GM12874 (cell line): ENCODE data around the gene ZNF569.

Experiments
- TF ChIP-seq, protein P1 (sequence below): IDR thresholded peaks from 2 replicates; pipeline ENCODE4 v1.5.1; 2011; ENCODE audit warnings: low read depth, mild to moderate bottlenecking, control low read depth, low read length, moderate library complexity; ENCODE audit not compliant: insufficient read depth

ZNF569 gene

GRCh38 chr19:37466798-37467607 is at the start of gene ZNF569:
Gene ZNF569, minus strand, starts transcription at chr19:37467444. Its CDS starts 22,523 bp downstream, at chr19:37444921.
- TF ChIP-seq, protein P1, sequence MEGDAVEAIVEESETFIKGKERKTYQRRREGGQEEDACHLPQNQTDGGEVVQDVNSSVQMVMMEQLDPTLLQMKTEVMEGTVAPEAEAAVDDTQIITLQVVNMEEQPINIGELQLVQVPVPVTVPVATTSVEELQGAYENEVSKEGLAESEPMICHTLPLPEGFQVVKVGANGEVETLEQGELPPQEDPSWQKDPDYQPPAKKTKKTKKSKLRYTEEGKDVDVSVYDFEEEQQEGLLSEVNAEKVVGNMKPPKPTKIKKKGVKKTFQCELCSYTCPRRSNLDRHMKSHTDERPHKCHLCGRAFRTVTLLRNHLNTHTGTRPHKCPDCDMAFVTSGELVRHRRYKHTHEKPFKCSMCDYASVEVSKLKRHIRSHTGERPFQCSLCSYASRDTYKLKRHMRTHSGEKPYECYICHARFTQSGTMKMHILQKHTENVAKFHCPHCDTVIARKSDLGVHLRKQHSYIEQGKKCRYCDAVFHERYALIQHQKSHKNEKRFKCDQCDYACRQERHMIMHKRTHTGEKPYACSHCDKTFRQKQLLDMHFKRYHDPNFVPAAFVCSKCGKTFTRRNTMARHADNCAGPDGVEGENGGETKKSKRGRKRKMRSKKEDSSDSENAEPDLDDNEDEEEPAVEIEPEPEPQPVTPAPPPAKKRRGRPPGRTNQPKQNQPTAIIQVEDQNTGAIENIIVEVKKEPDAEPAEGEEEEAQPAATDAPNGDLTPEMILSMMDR = no peak

- TF ChIP-seq, protein P1 = no peak
These were observed 46.2 kb upstream of the ZNF569 start for GRCh38 chr19:37513397-37513796.

DNA sequence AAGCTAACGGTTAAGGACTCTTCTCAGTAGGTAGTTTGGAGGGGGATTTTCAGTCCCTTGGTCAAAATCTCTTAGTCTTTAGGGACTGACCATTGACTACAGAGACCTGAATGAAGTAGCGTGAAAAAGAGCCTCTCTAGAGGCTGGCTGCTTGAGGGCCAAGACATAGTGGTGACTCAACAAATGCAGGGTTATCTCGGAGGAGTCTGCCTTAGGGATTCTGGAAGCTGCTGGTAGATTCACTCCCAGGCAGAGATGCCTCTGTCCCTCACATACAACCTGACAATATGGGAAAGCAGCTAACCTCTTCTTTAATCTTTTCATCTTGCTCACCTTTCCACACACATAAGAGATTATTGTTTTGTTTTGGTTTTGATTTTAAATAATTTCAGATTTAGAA is 44.6 kb upstream of the ZNF569 start:
- TF ChIP-seq, protein P1 = no peak

- TF ChIP-seq, protein P1 = no peak
These were observed 43.9 kb upstream of the ZNF569 start for GRCh38 chr19:37511186-37511585.

GRCh38 chr19:37507167-37507464 is 39.9 kb upstream of the ZNF569 start:
- TF ChIP-seq, protein P1 = no peak

GRCh38 chr19:37506387-37507166 is 39.3 kb upstream of the ZNF569 start, which contains the start of gene ZNF793:
Gene ZNF793, plus strand, starts transcription at chr19:37506939. Its CDS starts 16,501 bp downstream, at chr19:37523440.
- TF ChIP-seq, protein P1 = no peak

DNA sequence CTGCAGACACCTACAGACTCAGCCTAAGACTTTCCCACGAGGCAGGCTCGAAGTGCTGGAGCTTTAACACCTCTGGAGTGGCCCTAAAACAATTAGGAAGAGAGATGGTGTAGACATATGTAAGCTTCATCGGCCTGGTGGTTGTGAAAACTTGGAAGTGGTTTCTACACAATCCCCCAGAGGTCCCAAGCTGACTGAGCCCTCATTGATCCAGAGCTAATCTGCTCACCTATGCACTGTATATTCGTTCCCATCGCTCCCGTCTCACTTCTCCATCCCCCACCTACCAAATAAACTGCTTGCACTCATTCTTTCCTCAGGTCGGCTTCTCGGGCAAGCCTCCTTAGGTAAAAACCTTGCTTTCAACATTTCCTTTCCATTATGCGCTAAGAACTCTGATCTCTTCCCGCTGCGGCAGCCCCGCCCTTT is 38.7 kb upstream of the ZNF569 start:
- TF ChIP-seq, protein P1 = no peak
